Trophoblast cell (in vitro differentiated cells and primary cell): ENCODE results near the gene ADGRF3.
A peak's percentile ranks its signal among the peaks of the same experiment; 100 is the strongest.

Source experiments
- DNase-seq, 2 donors: peaks; one replicate each; pipeline ENCODE4 v3.0.0-alpha.2; 2016
- H2AFZ ChIP-seq: 2 replicates; pipeline ENCODE4 v1.6.1; 2013; ENCODE audit warnings: low read length, moderate library complexity, mild to moderate bottlenecking; ENCODE audit not compliant: insufficient read depth, poor library complexity
- H2AK5ac ChIP-seq: 2 replicates; pipeline ENCODE4 v1.6.1; 2013; ENCODE audit warnings: mild to moderate bottlenecking, low read length
- H2BK120ac ChIP-seq: 2 replicates; pipeline ENCODE4 v1.6.1; 2013; ENCODE audit warnings: low read length, mild to moderate bottlenecking, moderate library complexity; ENCODE audit not compliant: insufficient read depth, poor library complexity
- H2BK12ac ChIP-seq: 2 replicates; pipeline ENCODE4 v1.6.1; 2013; ENCODE audit warnings: mild to moderate bottlenecking, low read length, moderate library complexity
- H2BK5ac ChIP-seq: 2 replicates; pipeline ENCODE4 v1.6.1; 2013; ENCODE audit warnings: low read length, low read depth, moderate library complexity, mild to moderate bottlenecking; ENCODE audit not compliant: poor library complexity
- H3K14ac ChIP-seq: 2 replicates; pipeline ENCODE4 v1.6.1; 2013; ENCODE audit warnings: mild to moderate bottlenecking, low read length
- H3K18ac ChIP-seq: 2 replicates; pipeline ENCODE4 v1.6.1; 2013; ENCODE audit warnings: mild to moderate bottlenecking, low read length
- H3K23ac ChIP-seq: 2 replicates; pipeline ENCODE4 v1.6.1; 2013; ENCODE audit warnings: low read length
- H3K27ac ChIP-seq: 2 replicates; pipeline ENCODE4 v1.5.1; 2013; ENCODE audit warnings: low read depth, mild to moderate bottlenecking, inconsistent platforms, low read length, moderate library complexity
- H3K27me3 ChIP-seq: 2 replicates; pipeline ENCODE4 v1.6.1; 2013; ENCODE audit warnings: inconsistent platforms, mild to moderate bottlenecking, low read length, moderate library complexity; ENCODE audit not compliant: insufficient read depth
- H3K36me3 ChIP-seq, 2 experiments: 1 replicate in 1 of 2; 2 replicates in 1 of 2; pipeline ENCODE4 v1.6.1; 2013; ENCODE audit warnings: low read length in 2 of 2, mild to moderate bottlenecking in 2 of 2, moderate library complexity in 1 of 2; ENCODE audit not compliant: insufficient read depth in 2 of 2, control insufficient read depth in 1 of 2
- H3K4ac ChIP-seq: 2 replicates; pipeline ENCODE4 v1.6.1; 2013; ENCODE audit warnings: low read depth, mild to moderate bottlenecking, low read length, moderate library complexity
- H3K4me1 ChIP-seq, 2 experiments: 1 replicate in 1 of 2; 2 replicates in 1 of 2; pipeline ENCODE4 v1.6.1; 2013; ENCODE audit warnings: low read length in 2 of 2, mild to moderate bottlenecking in 2 of 2, moderate library complexity in 1 of 2; ENCODE audit not compliant: insufficient read depth in 2 of 2, control insufficient read depth in 1 of 2
- H3K4me2 ChIP-seq: 2 replicates; pipeline ENCODE4 v1.6.1; 2013; ENCODE audit warnings: inconsistent platforms, mild to moderate bottlenecking, low read length, moderate library complexity
- H3K4me3 ChIP-seq: 2 replicates; pipeline ENCODE4 v1.5.1; 2013; ENCODE audit warnings: mild to moderate bottlenecking, low read depth, low read length, inconsistent platforms
- H3K79me1 ChIP-seq: one replicate; pipeline ENCODE4 v1.6.1; 2013; ENCODE audit warnings: low read length
- H3K79me2 ChIP-seq: 2 replicates; pipeline ENCODE4 v1.6.1; 2013; ENCODE audit warnings: low read length, mild to moderate bottlenecking; ENCODE audit not compliant: control insufficient read depth, insufficient read depth, poor library complexity
- H3K9ac ChIP-seq: 2 replicates; pipeline ENCODE4 v1.6.1; 2013; ENCODE audit warnings: mild to moderate bottlenecking, low read length
- H3K9me3 ChIP-seq: 2 replicates; pipeline ENCODE4 v1.6.1; 2013; ENCODE audit warnings: low read depth, mild to moderate bottlenecking, control low read depth, inconsistent platforms, low read length; ENCODE audit not compliant: insufficient read depth
- H4K12ac ChIP-seq: 2 replicates; pipeline ENCODE4 v1.6.1; 2013; ENCODE audit warnings: low read depth, mild to moderate bottlenecking, low read length, moderate library complexity
- H4K8ac ChIP-seq: 2 replicates; pipeline ENCODE4 v1.6.1; 2013; ENCODE audit warnings: low read depth, mild to moderate bottlenecking, low read length, moderate library complexity
- H4K91ac ChIP-seq: one replicate; pipeline ENCODE4 v1.6.1; 2013; ENCODE audit warnings: low read depth, mild to moderate bottlenecking, low read length, moderate library complexity
- WGBS: extraction: QIAGEN DNeasy Blood & Tissue Kit; methylation state at CpG from one replicate; pipeline ENCODE4 v1.1.7; 2013; ENCODE audit warnings: missing lambda C conversion rate; ENCODE audit not compliant: insufficient read length, insufficient coverage; ENCODE audit errors: extremely low coverage; 5-methylcytosine and 5-hydroxymethylcytosine counted together

The ADGRF3 gene

DNA sequence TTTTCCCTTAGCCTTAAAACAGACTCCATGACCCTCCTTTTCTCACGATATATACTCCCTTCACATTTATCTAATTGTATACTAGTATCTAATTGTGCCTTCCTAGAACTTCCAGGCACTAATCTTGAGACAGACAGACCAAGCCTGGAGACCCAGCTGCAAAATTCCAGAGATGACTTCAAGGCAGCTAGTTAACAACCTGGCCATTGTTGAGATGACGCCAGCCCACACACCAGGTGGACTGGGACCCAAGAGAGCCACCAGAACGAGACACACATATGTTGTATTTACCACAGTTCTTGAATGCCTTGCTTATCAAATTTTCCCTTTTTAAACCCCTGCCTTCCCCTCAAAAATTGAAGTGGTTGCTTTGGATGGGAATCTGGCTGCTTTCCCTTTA lies 49.5 kb downstream of the ADGRF3 start:
- Histone ChIP-seq H2BK12ac (peak overlapping the region; percentile 46), H3K4me3 (no peak overlapping the region), H2AK5ac (no peak overlapping the region), H4K8ac (no peak overlapping the region), H3K79me1 (peaks cover 20% of the 10 kb centered on the region), H3K23ac (no peak overlapping the region), H3K4me2 (peak overlapping the region; percentile 2), H3K27ac (no peak overlapping the region), H4K91ac (no peak overlapping the region), H3K27me3 (no peaks in the 10 kb centered on the region), H3K14ac (no peak overlapping the region), H3K4ac (no peak overlapping the region), H2BK5ac (peak overlapping the region; percentile 46), H2BK120ac (peak overlapping the region; percentile 54), H3K18ac (no peak overlapping the region), H3K4me1 (peaks cover 20 to 23% of the 10 kb centered on the region in 2 experiments), H3K79me2 (peaks cover 3% of the 10 kb centered on the region), H3K9ac (no peak overlapping the region), H3K9me3 (no peaks in the 10 kb centered on the region), H2AFZ (no peak overlapping the region), H4K12ac (no peak overlapping the region), H3K36me3 (no peaks in the 10 kb centered on the region)
- 100% methylated on average over 1 of the region's 3 CpGs for WGBS
- peak; percentile 25 to 60 for DNase-seq

DNA sequence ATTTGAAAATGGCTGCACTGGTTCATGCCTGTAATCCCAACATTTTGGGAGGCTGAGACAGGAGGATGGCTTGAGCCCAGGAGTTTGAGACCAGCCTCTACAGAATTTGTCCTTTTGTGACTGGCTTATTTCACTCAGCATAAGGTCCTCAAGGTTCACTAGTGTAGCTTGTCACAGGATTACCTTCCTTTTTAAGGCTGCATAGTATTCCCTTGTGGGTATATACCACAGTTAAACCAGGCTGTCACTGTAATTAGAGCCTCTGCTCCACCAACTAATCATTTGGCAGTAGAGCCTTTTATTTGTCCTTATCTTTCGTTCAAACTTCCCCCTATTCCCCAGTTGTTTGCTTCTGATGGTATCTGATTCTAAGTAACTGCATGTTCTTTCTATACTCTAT lies 51.1 kb downstream of the ADGRF3 start:
- Histone ChIP-seq H3K27ac (no peak overlapping the region), H3K4me3 (no peak overlapping the region), H3K9me3 (no peaks in the 10 kb centered on the region), H3K27me3 (no peaks in the 10 kb centered on the region), H4K91ac (no peak overlapping the region), H3K4me2 (no peak overlapping the region), H2BK12ac (no peak overlapping the region), H4K12ac (no peak overlapping the region), H3K4me1 (peaks cover 17 to 18% of the 10 kb centered on the region in 2 experiments), H2AFZ (no peak overlapping the region), H2BK5ac (no peak overlapping the region), H2BK120ac (no peak overlapping the region), H3K36me3 (no peaks in the 10 kb centered on the region), H3K23ac (no peak overlapping the region), H3K9ac (no peak overlapping the region), H3K79me1 (peaks cover 18% of the 10 kb centered on the region), H4K8ac (no peak overlapping the region), H2AK5ac (no peak overlapping the region), H3K4ac (no peak overlapping the region), H3K79me2 (peaks cover 3% of the 10 kb centered on the region), H3K14ac (no peak overlapping the region), H3K18ac (no peak overlapping the region)
- DNase-seq, result no peak
- no CpG with 5 or more reads among the region's 1 CpG for WGBS

DNA sequence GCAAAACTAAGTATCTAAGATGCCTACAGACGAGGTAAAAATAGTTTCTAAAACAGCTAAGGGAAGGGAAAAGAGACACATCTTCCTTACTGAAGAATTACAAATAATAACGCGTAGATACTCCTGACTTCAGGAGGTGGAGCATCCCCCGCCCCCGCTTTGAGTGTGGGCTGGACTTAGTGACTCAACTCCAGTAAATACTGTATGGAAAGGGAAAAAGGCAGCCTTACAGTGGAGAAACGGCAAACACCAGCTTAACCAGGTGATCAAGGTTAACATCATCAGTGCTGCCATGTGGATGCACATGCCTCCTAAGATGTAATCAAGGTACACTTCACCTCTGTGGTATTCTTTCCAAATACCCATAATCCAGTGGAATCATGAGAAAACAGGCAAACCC lies 53.9 kb downstream of the ADGRF3 start:
- no peak overlapping the region for H3K27ac ChIP-seq

DNA sequence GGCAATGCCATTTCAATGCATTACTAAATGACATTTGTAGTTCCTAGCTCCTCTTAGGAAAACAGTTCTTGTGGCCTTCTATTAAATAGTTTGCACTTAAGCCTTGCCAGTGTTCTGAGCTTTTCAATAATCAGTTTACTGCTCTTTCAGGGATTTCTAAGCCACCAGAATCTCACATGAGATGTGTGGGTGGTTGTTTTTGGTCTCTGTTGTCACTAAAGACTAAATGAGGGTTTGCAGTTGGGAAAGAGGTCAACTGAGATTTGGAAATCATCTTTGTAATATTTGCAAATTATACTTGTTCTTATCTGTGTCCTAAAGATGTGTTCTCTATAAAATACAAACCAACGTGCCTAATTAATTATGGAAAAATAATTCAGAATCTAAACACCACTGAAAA lies 56.6 kb downstream of the ADGRF3 start:
- H4K8ac ChIP-seq, result no peak overlapping the region
- no CpG with 5 or more reads among the region's 1 CpG for WGBS
- peaks cover 11 to 13% of the 10 kb centered on the region in 2 experiments for H3K36me3 ChIP-seq
- no peaks in the 10 kb centered on the region for H3K4me1 ChIP-seq
- no peak for DNase-seq
- no peak overlapping the region for H3K18ac ChIP-seq
- H2BK120ac ChIP-seq, result no peak overlapping the region
- H2BK12ac ChIP-seq, result no peak overlapping the region
- no peaks in the 10 kb centered on the region for H3K79me1 ChIP-seq
- H3K4ac ChIP-seq, result no peak overlapping the region
- no peak overlapping the region for H2AK5ac ChIP-seq
- H3K9me3 ChIP-seq, result no peaks in the 10 kb centered on the region
- H3K27ac ChIP-seq, result no peak overlapping the region
- no peak overlapping the region for H2AFZ ChIP-seq
- H3K9ac ChIP-seq, result no peak overlapping the region
- H3K14ac ChIP-seq, result no peak overlapping the region
- no peaks in the 10 kb centered on the region for H3K27me3 ChIP-seq
- no peaks in the 10 kb centered on the region for H3K79me2 ChIP-seq
- no peak overlapping the region for H3K4me2 ChIP-seq
- H4K91ac ChIP-seq, result no peak overlapping the region
- no peak overlapping the region for H4K12ac ChIP-seq
- H3K23ac ChIP-seq, result no peak overlapping the region
- no peak overlapping the region for H3K4me3 ChIP-seq
- H2BK5ac ChIP-seq, result no peak overlapping the region

More for the DNA sequence above, 53.9 kb downstream of the ADGRF3 start:
- no peak overlapping the region for H4K91ac ChIP-seq
- whole genome bisulfite sequencing, result no CpG with 5 or more reads among the region's 6 CpGs
- no peaks in the 10 kb centered on the region for H3K27me3 ChIP-seq
- no peak overlapping the region for H3K23ac ChIP-seq
- H3K9ac ChIP-seq, result no peak overlapping the region
- peak; percentile 87 to 95 for DNase-seq
- H2BK120ac ChIP-seq, result no peak overlapping the region
- H3K4me3 ChIP-seq, result no peak overlapping the region
- no peak overlapping the region for H3K4me2 ChIP-seq
- H2AK5ac ChIP-seq, result no peak overlapping the region
- H4K12ac ChIP-seq, result no peak overlapping the region
- no peak overlapping the region for H3K4ac ChIP-seq
- H2BK12ac ChIP-seq, result no peak overlapping the region
- H3K79me1 ChIP-seq, result peaks cover 2% of the 10 kb centered on the region
- H2AFZ ChIP-seq, result no peak overlapping the region
- H3K18ac ChIP-seq, result no peak overlapping the region
- H3K14ac ChIP-seq, result no peak overlapping the region
- peaks cover 3 to 4% of the 10 kb centered on the region in 2 experiments for H3K36me3 ChIP-seq
- H3K9me3 ChIP-seq, result no peaks in the 10 kb centered on the region
- no peak overlapping the region for H4K8ac ChIP-seq
- H3K79me2 ChIP-seq, result no peaks in the 10 kb centered on the region
- H2BK5ac ChIP-seq, result no peak overlapping the region
- peaks cover 5 to 7% of the 10 kb centered on the region in 2 experiments for H3K4me1 ChIP-seq
